Loucy (cell line): ENCODE results near the gene FAM124A.
A peak's percentile ranks its signal among the peaks of the same experiment; 100 is the strongest.

Source experiments
- H2AFZ ChIP-seq: fragments of 200-600 bp; sonication (generic); 2 replicates; pipeline ENCODE4 v1.6.0; 2016; ENCODE audit warnings: antibody characterized with exemption, mild to moderate bottlenecking, low read length, moderate library complexity
- H3F3A ChIP-seq: fragments of 200-600 bp; 2 replicates; pipeline ENCODE4 v1.6.0; 2016; ENCODE audit warnings: antibody characterized with exemption, low read depth, mild to moderate bottlenecking
- H3K27me3 ChIP-seq: fragments of 200-600 bp; sonication (generic); 2 replicates; pipeline ENCODE4 v1.6.1; 2014; ENCODE audit warnings: low read length, mild to moderate bottlenecking; ENCODE audit not compliant: insufficient read depth, poor library complexity, severe bottlenecking
- H3K36me3 ChIP-seq: fragments of 200-600 bp; sonication (generic); 2 replicates; pipeline ENCODE4 v1.6.1; 2016; ENCODE audit warnings: low read length; ENCODE audit not compliant: insufficient read depth
- H3K4me1 ChIP-seq: fragments of 200-600 bp; sonication (generic); 2 replicates; pipeline ENCODE4 v1.5.1; 2014; ENCODE audit warnings: low read length, mild to moderate bottlenecking; ENCODE audit not compliant: insufficient read depth, poor library complexity, severe bottlenecking
- H3K4me2 ChIP-seq: fragments of 200-600 bp; sonication (generic); 2 replicates; pipeline ENCODE4 v1.6.0; 2014; ENCODE audit warnings: antibody characterized with exemption, low read length, low read depth, mild to moderate bottlenecking; ENCODE audit not compliant: poor library complexity, severe bottlenecking
- H3K4me3 ChIP-seq: fragments of 200-600 bp; sonication (generic); 2 replicates; pipeline ENCODE4 v1.5.1; 2014; ENCODE audit warnings: low read length, mild to moderate bottlenecking, mixed read lengths; ENCODE audit not compliant: poor library complexity, severe bottlenecking
- H3K79me2 ChIP-seq: fragments of 200-600 bp; sonication (generic); 2 replicates; pipeline ENCODE4 v1.6.1; 2014; ENCODE audit warnings: low read length; ENCODE audit not compliant: insufficient read depth
- H3K9ac ChIP-seq: fragments of 200-600 bp; sonication (generic); 2 replicates; pipeline ENCODE4 v1.6.0; 2014; ENCODE audit warnings: mild to moderate bottlenecking, low read depth, low read length, moderate library complexity; ENCODE audit not compliant: poor library complexity, severe bottlenecking
- H3K9me2 ChIP-seq: fragments of 200-600 bp; sonication (generic); replicated peaks from 2 replicates; pipeline ENCODE4 v1.6.1; 2016; ENCODE audit warnings: low read depth, low read length, mixed read lengths
- H3K9me3 ChIP-seq: fragments of 200-600 bp; sonication (generic); 2 replicates; pipeline ENCODE4 v1.6.1; 2014; ENCODE audit warnings: mild to moderate bottlenecking, antibody characterized with exemption, low read length, low read depth; ENCODE audit not compliant: insufficient read depth
- H4K20me1 ChIP-seq: fragments of 200-600 bp; sonication (generic); 2 replicates; pipeline ENCODE4 v1.6.0; 2014; ENCODE audit warnings: antibody characterized with exemption, low read length, mild to moderate bottlenecking; ENCODE audit not compliant: insufficient read depth, poor library complexity, severe bottlenecking
- CTCF ChIP-seq: fragments of 200-600 bp; sonication (generic); conservative IDR thresholded peaks from 2 replicates; pipeline ENCODE4 v1.5.1; 2014; ENCODE audit warnings: mild to moderate bottlenecking, antibody characterized with exemption, low read length
- EZH2phosphoT487 ChIP-seq: fragments of 200-600 bp; IDR thresholded peaks from 2 replicates; pipeline ENCODE4 v1.6.1; 2018; ENCODE audit warnings: antibody characterized with exemption, mild to moderate bottlenecking, moderate library complexity, borderline replicate concordance

Gene FAM124A

GRCh38 chr13:51246418-51247277 lies 24.4 kb downstream of the FAM124A start:
- Histone ChIP-seq H2AFZ (no peak overlapping the region), H3K36me3 (no peaks in the 10 kb centered on the region), H3F3A (no peaks in the 10 kb centered on the region), H3K9me3 (no peaks in the 10 kb centered on the region), H3K27me3 (no peaks in the 10 kb centered on the region), H3K9me2 (no peaks in the 10 kb centered on the region), H3K4me2 (no peak overlapping the region), H3K4me3 (no peak overlapping the region), H3K79me2 (no peaks in the 10 kb centered on the region), H3K4me1 (no peaks in the 10 kb centered on the region), H3K9ac (no peak overlapping the region), H4K20me1 (no peaks in the 10 kb centered on the region)
- TF ChIP-seq EZH2phosphoT487 = no peak
- no peak for TF ChIP-seq CTCF

- Histone ChIP-seq H3K4me2 (no peak overlapping the region), H3K4me3 (no peak overlapping the region), H3F3A (no peaks in the 10 kb centered on the region), H3K9me3 (no peaks in the 10 kb centered on the region), H3K4me1 (no peaks in the 10 kb centered on the region), H3K9ac (no peak overlapping the region), H3K79me2 (no peaks in the 10 kb centered on the region), H3K27me3 (no peaks in the 10 kb centered on the region), H3K9me2 (no peaks in the 10 kb centered on the region), H3K36me3 (no peaks in the 10 kb centered on the region), H2AFZ (no peak overlapping the region), H4K20me1 (no peaks in the 10 kb centered on the region)
- TF ChIP-seq CTCF (no peak), EZH2phosphoT487 (no peak)
Observed at GRCh38 chr13:51249255-51249654, 27.1 kb downstream of the FAM124A start.

GRCh38 chr13:51249770-51250741 lies 27.9 kb downstream of the FAM124A start:
- no peaks in the 10 kb centered on the region for H4K20me1 ChIP-seq
- H3K9me2 ChIP-seq = no peaks in the 10 kb centered on the region
- no peak overlapping the region for H3K9ac ChIP-seq
- no peaks in the 10 kb centered on the region for H3F3A ChIP-seq
- no peak overlapping the region for H3K4me2 ChIP-seq
- H3K36me3 ChIP-seq = no peaks in the 10 kb centered on the region
- no peaks in the 10 kb centered on the region for H3K4me1 ChIP-seq
- H3K4me3 ChIP-seq = no peak overlapping the region
- TF ChIP-seq CTCF = peak; percentile 79
- TF ChIP-seq EZH2phosphoT487 = no peak
- H3K79me2 ChIP-seq = no peaks in the 10 kb centered on the region
- H3K27me3 ChIP-seq = no peaks in the 10 kb centered on the region
- no peaks in the 10 kb centered on the region for H3K9me3 ChIP-seq
- no peak overlapping the region for H2AFZ ChIP-seq
